GM20000 (cell line): ENCODE data around the gene KCNK18.
"Not testable (repeated sequence)": the region's sequence is repeated elsewhere in the genome, so short reads cannot be mapped to it uniquely, and the experiment has no call there.

Experiments
- DNase-seq: peaks from one replicate; pipeline ENCODE4 v3.0.0; 2012; ENCODE audit warnings: low spot score
- TF ChIP-seq, protein P1 (sequence below): IDR thresholded peaks from 2 replicates; pipeline ENCODE4 v1.5.1; 2012; ENCODE audit warnings: mild to moderate bottlenecking, control low read depth; ENCODE audit errors: extremely low read depth, missing control alignments

KCNK18 gene

DNA sequence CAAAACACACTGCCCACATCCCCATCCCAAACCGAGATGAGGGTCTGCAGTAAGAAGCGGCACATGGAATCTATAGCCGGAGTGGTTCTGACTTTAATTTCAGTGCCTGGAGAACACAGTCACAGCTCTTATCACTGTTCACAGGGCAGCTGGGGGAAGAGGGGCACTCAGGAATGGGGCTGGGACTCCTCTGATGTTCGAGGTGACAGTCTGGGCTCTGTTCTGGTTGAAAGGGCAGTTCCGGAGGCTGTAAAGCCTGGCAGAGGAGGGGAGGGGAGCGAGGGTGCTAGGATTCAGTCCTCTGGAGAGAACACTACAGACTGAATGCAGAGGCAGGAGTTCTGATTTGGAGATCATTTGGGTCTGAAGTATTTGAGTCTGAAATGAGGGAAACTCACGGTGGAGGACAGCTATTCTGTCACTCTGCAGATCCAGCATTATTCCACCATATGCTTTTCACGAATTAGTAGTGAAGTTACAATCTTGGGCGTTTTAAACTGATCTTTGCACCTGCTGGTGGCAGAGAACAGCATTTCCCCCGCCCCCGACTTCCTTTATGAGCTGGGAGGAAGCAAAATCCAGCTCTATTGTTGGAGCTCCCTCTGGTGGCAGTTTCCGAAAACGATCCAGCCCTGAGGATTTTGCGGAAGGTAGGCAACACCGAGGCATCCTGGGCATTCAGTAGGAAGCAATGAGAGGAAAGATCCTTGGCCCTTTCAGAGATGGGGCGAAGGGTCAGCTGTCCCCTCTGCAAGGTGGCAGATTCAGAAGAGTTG lies 22.7 kb upstream of the KCNK18 start:
- DNase-seq: peak; percentile 82
- TF ChIP-seq, protein P1, sequence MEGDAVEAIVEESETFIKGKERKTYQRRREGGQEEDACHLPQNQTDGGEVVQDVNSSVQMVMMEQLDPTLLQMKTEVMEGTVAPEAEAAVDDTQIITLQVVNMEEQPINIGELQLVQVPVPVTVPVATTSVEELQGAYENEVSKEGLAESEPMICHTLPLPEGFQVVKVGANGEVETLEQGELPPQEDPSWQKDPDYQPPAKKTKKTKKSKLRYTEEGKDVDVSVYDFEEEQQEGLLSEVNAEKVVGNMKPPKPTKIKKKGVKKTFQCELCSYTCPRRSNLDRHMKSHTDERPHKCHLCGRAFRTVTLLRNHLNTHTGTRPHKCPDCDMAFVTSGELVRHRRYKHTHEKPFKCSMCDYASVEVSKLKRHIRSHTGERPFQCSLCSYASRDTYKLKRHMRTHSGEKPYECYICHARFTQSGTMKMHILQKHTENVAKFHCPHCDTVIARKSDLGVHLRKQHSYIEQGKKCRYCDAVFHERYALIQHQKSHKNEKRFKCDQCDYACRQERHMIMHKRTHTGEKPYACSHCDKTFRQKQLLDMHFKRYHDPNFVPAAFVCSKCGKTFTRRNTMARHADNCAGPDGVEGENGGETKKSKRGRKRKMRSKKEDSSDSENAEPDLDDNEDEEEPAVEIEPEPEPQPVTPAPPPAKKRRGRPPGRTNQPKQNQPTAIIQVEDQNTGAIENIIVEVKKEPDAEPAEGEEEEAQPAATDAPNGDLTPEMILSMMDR: peak; percentile 81

DNA sequence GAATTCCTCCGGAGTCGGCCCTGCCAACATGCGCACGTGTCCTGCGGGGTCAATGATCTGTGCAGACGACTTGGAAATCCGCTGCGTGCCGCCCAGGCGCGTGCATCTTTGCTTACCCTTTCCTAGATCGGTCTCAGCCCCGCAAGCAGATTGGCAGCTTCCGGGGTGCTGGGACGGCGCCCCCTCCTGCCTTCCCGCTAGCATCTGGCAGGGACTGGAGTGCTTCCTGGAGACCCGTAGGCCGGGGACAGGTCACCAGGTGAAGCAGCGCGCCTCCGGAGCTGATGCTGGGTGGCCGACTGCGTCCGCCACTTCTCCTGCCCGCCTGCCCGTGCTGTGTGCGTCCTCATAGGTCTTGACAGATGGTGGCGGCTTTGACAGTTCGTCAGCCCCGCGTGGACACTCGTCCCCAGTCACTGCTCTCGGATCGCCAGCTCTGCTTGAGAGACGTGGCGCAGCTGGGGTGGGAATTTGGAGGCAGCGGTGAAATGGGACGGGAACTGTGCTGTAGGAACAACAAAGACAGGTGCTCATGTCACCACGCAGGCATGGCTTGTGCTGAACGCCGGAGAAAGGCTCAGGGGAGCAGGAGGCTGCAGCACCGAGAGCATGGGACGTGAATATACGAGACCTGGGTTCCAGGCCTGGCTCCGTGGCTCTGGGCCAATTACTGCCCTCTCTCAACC lies 21.9 kb upstream of the KCNK18 start:
- TF ChIP-seq, protein P1: no peak
- DNase-seq: peak; percentile 39

DNA sequence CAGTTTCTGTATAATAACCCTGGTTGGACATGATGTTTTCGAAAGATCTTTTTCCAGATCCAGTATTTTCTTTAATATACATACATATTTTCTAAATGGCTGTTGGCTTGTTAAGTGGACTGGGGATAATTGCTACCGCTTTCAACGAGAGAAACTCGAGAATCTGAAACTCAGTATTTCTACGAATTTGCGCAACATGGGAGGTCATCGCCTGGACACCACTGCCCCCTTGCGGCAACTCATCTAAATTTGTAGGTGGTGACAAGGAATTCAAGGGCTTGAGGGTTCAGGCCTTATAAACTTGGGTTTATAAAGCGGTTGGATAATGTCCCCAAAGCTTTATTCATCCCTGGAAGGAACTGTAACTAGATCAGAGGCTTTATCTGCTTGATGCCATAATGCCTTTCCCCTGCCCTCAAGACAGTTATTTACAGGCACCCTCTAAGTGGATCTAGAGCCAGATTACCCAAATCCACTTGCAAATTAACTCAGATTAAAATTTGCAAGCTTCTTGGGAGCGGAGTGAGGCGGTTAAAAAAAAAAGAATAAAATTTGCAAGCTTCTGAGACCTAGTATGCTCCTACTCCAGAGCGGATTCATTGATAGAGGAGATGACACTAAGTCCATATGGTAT lies 21.3 kb upstream of the KCNK18 start:
- TF ChIP-seq, protein P1: peak; percentile 84

DNA sequence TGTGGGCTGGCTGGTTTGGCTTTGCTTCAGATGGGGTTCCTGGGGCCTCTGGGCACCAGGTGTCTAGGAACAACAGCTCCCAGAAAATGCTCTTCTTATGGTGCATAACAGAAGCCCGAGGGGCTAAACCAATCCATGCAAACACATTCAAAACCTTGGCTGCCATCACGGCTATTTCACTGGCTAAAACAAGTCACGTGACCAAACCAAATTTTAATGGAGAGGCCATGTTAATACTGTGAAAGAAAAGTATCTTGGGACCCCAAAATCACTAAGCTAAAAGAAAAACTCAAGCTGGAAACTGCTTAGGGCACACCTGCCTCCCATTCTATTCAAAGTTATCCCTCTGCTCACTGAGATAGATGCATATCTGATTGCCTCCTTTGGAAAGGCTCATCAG lies 19.1 kb upstream of the KCNK18 start:
- DNase-seq: no peak
- TF ChIP-seq, protein P1: no peak

More for the DNA sequence above, 21.3 kb upstream of the KCNK18 start:
- peak; percentile 70 for DNase-seq

DNA sequence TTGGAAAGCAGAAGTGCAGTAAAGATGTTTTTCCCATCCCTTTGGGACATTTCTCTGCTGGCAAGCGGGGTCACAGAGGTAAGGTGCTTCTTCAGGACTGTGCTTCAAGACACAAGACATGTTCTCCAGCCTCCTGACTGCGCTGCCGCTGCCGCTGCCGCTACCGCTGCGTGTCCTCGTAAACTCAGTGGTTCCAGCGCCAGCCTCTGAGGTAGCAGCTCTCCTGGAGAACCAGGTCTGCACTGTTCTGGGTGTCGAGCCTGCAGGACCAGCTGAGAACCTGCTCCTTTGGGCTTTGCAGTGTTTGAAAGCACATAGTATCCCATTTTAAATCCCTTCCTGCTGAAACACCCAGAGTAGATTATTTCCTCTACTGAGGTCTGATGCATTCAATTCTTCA lies 13.0 kb upstream of the KCNK18 start:
- TF ChIP-seq, protein P1: no peak
- DNase-seq: no peak

DNA sequence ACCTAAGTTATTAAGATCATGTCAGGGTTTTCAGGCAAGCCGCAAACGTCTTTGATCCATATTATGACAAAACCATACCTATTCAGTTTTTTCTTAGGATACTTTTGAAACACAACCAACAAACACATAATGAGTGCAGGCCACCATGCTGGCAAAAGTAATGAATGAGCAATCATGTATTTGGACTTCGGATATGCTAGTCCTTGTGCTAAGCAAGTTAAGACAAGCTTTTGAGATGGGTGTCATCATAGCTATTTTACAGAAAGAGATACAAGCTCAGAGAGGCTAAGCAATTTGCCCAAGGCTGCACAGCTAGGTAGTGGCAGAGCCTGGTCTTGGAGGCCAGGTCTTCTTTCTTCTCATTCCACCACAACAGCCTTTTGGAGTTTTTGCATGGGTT lies 12.5 kb upstream of the KCNK18 start:
- no peak for DNase-seq
- TF ChIP-seq, protein P1: no peak

DNA sequence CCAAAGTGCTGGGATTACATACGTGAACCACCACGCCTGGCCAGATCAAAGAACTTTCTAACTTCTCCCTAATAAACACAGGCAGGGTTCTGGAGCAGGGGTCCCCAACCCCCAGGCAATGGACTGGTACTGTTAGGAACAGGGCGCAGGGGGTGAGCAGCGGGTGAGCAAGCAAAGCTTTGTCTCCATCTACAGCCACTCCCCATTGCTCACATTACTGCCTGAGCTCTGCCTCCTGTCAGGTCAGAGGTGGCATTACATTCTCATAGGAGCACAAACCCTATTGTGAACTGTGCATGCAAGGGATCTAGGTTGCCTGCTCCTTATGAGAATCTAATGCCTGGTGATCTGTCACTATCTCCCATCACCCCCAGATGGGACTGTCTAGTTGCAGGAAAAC lies 11.5 kb upstream of the KCNK18 start:
- not testable (repeated sequence) for DNase-seq
